GM12878 (cell line): ENCODE data around the gene WFIKKN1.

ENCODE experiments used
- BHLHE40 ChIP-seq, 2 experiments: fragments of 450-650 bp in 1 of 2; IDR thresholded peaks; 2 replicates each; pipeline ENCODE4 v1.6.1; 2011 to 2017; ENCODE audit warnings: low read depth in 2 of 2, borderline replicate concordance in 1 of 2, improper control_type of control experiment in 1 of 2, low read length in 1 of 2, mild to moderate bottlenecking in 1 of 2
- CTCF ChIP-seq, 3 experiments: IDR thresholded peaks in 2 of 3; conservative IDR thresholded peaks in 1 of 3; 2 replicates each; pipeline ENCODE4 v1.5.1; 2011; ENCODE audit warnings: low read depth in 3 of 3, low read length in 3 of 3, mild to moderate bottlenecking in 3 of 3, control low read depth in 2 of 3, moderate library complexity in 2 of 3, inconsistent platforms in 1 of 3, mixed read lengths in 1 of 3; ENCODE audit not compliant: control insufficient read depth in 2 of 3, insufficient read depth in 1 of 3; ENCODE audit errors: extremely low read depth in 1 of 3
- EGR1 ChIP-seq, 2 experiments: IDR thresholded peaks; 1 replicate in 1 of 2; 2 replicates in 1 of 2; pipeline ENCODE4 v1.6.1; 2011 to 2012; ENCODE audit warnings: low read depth in 2 of 2, low read length in 2 of 2, borderline replicate concordance in 1 of 2, mild to moderate bottlenecking in 1 of 2, moderate library complexity in 1 of 2
- POLR2A ChIP-seq: IDR thresholded peaks from 2 replicates; pipeline ENCODE4 v1.6.1; 2011; ENCODE audit warnings: low read depth, mild to moderate bottlenecking, low read length
- RCOR1 ChIP-seq: conservative IDR thresholded peaks from 2 replicates; pipeline ENCODE4 v1.6.1; 2012; ENCODE audit warnings: low read depth, low read length, improper control_type of control experiment
- RELA ChIP-seq: fragments of 450-650 bp; IDR thresholded peaks from 2 replicates; pipeline ENCODE4 v1.8.0; 2014; ENCODE audit warnings: borderline replicate concordance; ENCODE audit not compliant: partially characterized antibody
- SPI1 ChIP-seq: IDR thresholded peaks from 2 replicates; pipeline ENCODE4 v1.6.1; 2011; ENCODE audit warnings: low read depth, mild to moderate bottlenecking, low read length, moderate library complexity, borderline replicate concordance; ENCODE audit not compliant: insufficient read depth

- TF ChIP-seq RCOR1 (no peak), CTCF (IDR thresholded peaks at IDR 0.05 in 2 of 3, conservative IDR thresholded peaks at IDR 0.05 in 1 of 3; ENCODE audit: control insufficient read depth in 2 of 3, extremely low read depth in 1 of 3, insufficient read depth in 1 of 3, low read depth in 3 of 3, low read length in 3 of 3) (no peak), POLR2A (peak; percentile 29; the same call in 1 of the 2 replicates), BHLHE40 (IDR thresholded peaks at IDR 0.05; ENCODE audit: borderline replicate concordance in 1 of 2, low read depth in 2 of 2, low read length in 1 of 2) (no peak), RELA (no peak), SPI1 (no peak), EGR1 (IDR thresholded peaks at IDR 0.05; ENCODE audit: borderline replicate concordance in 1 of 2, low read depth in 2 of 2, low read length in 2 of 2) (no peak)
These were observed 46.8 kb upstream of the WFIKKN1 start for GRCh38 chr16:583815-584591.
